OCI-LY7 (cell line): ENCODE results near the gene ANO6. TPM values are rescaled to one million over a fixed set of nuclear protein-coding genes. Genes with fewer than 3 reads are reported as not detected.
A peak's percentile ranks its signal among the peaks of the same experiment; 100 is the strongest.

Source experiments
- BruUV-seq: library from RNA; stranded (reverse); fragments of 400-500 nt; replicated peaks from 2 replicates; lab custom pipeline; 2021; lab: Mats Ljungman, UMichigan
- CTCF ChIA-PET: fragments of 300-600 bp; sonication (Branson Sonifier 250); formaldehyde crosslinking; loops from one replicate; lab custom pipeline; 2022; ENCODE audit warnings: antibody characterized with exemption; ENCODE audit not compliant: unreplicated experiment; lab: Charles Lee
- POLR2A ChIA-PET: fragments of 300-600 bp; sonication (Branson Sonifier 250); formaldehyde crosslinking; loops from one replicate; lab custom pipeline; 2022; ENCODE audit warnings: antibody characterized with exemption; lab: Charles Lee
- DNase-seq: peaks from one replicate; pipeline ENCODE4 v3.0.0-alpha.2; 2015; ENCODE audit warnings: low spot score
- H2AFZ ChIP-seq: fragments of 200-600 bp; sonication (generic), shearing (Covaris generic); 2 replicates; pipeline ENCODE4 v1.6.1; 2014; ENCODE audit warnings: mild to moderate bottlenecking, antibody characterized with exemption, low read length, moderate library complexity
- H3K27ac ChIP-seq: fragments of 200-600 bp; sonication (generic); 2 replicates; pipeline ENCODE4 v1.5.1; 2014; ENCODE audit warnings: mixed run types, low read depth, mild to moderate bottlenecking, moderate library complexity, low read length, inconsistent platforms; ENCODE audit not compliant: poor library complexity, severe bottlenecking
- H3K36me3 ChIP-seq: fragments of 200-600 bp; sonication (generic); 2 replicates; pipeline ENCODE4 v1.6.1; 2014; ENCODE audit warnings: mild to moderate bottlenecking, antibody characterized with exemption, low read length, moderate library complexity, mixed read lengths; ENCODE audit not compliant: insufficient read depth
- H3K4me1 ChIP-seq: fragments of 200-600 bp; sonication (generic); 2 replicates; pipeline ENCODE4 v1.5.1; 2014; ENCODE audit warnings: mild to moderate bottlenecking, low read length; ENCODE audit not compliant: insufficient read depth, poor library complexity, severe bottlenecking
- H3K4me2 ChIP-seq: fragments of 200-600 bp; sonication (generic); 2 replicates; pipeline ENCODE4 v1.6.1; 2014; ENCODE audit warnings: mild to moderate bottlenecking, low read length
- H3K4me3 ChIP-seq: fragments of 200-600 bp; sonication (generic); 2 replicates; pipeline ENCODE4 v1.5.1; 2014; ENCODE audit warnings: mild to moderate bottlenecking, low read depth, low read length; ENCODE audit not compliant: poor library complexity, severe bottlenecking
- H3K79me2 ChIP-seq: fragments of 200-600 bp; sonication (generic); 2 replicates; pipeline ENCODE4 v1.6.1; 2016; ENCODE audit warnings: low read depth, mild to moderate bottlenecking, low read length, moderate library complexity, mixed read lengths; ENCODE audit not compliant: insufficient read depth
- H3K9me2 ChIP-seq: fragments of 200-600 bp; sonication (generic); 2 replicates; pipeline ENCODE4 v1.6.1; 2016; ENCODE audit warnings: mild to moderate bottlenecking, low read length, mixed read lengths; ENCODE audit not compliant: insufficient read depth
- H3K9me3 ChIP-seq: fragments of 200-600 bp; sonication (generic); 2 replicates; pipeline ENCODE4 v1.6.1; 2014; ENCODE audit warnings: mild to moderate bottlenecking, mixed run types, low read length, mixed read lengths
- H4K20me1 ChIP-seq: fragments of 200-600 bp; sonication (generic); 2 replicates; pipeline ENCODE4 v1.6.1; 2014; ENCODE audit warnings: mild to moderate bottlenecking, antibody characterized with exemption, low read length, moderate library complexity, mixed read lengths; ENCODE audit not compliant: insufficient read depth
- CTCF ChIP-seq: fragments of 200-600 bp; sonication (generic); conservative IDR thresholded peaks from 2 replicates; pipeline ENCODE4 v1.5.1; 2014; ENCODE audit warnings: mild to moderate bottlenecking, antibody characterized with exemption, low read length, moderate library complexity, mixed read lengths
- EZH2phosphoT487 ChIP-seq: fragments of 200-600 bp; sonication (generic); IDR thresholded peaks from 2 replicates; pipeline ENCODE4 v1.6.1; 2018; ENCODE audit warnings: low read depth, borderline replicate concordance, mild to moderate bottlenecking, mixed run types, antibody characterized with exemption, low read length, moderate library complexity, mixed read lengths
- intact Hi-C: fragments of 100-400 bp; cut with micrococcal nuclease; formaldehyde crosslinking; loops from one replicate; pipeline ENCODE4 v1.10.0; 2022; ENCODE audit not compliant: unreplicated experiment
- total RNA-seq, 2 experiments: library from RNA; depleted of rRNA in 1 of 2; stranded (reverse); fragments of >200 nt in 1 of 2; shearing (Covaris generic) in 1 of 2; gene quantifications; 2 replicates each; pipeline ENCODE4 v1.2.3, GENCODE V29; 2014 to 2022

The ANO6 gene
- total RNA-seq, 2 experiments from 2014 or later = 15.0 to 17.7 TPM

DNA sequence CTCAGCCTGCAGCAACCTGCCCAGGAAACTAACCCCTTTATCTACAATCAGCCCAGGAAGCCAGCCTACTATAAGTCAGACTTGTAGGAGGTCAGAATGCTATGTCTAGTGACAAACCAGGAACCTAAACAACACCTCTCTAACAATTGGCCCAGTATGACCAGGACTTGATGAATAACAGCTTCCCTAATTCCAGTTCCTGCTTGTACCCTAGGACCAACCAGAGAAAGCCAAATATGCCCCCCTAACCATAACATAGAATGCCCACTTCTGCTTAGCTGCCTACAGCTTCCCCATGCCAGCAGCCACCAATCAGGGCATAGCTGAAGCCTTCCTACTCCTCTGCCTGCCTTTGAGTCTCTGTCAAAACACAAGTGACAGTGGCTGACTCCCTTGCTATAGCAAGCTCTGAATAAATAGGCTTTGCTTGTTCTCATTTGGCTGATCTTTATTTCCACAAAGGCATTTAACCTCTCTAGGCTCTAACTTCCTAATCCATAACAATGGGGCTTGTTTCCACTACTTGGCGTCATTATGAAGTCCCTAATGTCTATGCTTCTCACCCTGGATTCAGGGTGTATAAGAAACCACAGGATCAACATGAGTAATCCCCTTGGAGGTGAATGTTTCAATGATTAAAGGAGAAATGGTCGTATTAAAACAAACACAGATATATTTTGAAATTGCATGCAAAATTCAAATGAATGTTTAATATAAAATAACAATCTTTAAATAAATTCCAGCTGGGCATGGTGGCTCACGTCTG is 220.2 kb downstream of the ANO6 start:
- intact Hi-C loops = no loop called here
- no TSS peak for BruUV-seq
- H4K20me1 ChIP-seq = no peaks in the 10 kb centered on the region
- H3K4me1 ChIP-seq = no peaks in the 10 kb centered on the region
- CTCF ChIA-PET = no interaction called here
- no peaks in the 10 kb centered on the region for H3K79me2 ChIP-seq
- no peaks in the 10 kb centered on the region for H3K9me3 ChIP-seq
- H3K27ac ChIP-seq = no peak overlapping the region
- peak; percentile 3 for DNase-seq
- H3K36me3 ChIP-seq = no peaks in the 10 kb centered on the region
- no peak overlapping the region for H3K4me3 ChIP-seq
- POLR2A ChIA-PET = interaction anchor here (0.6 kb wide), 1 partner anchor 10 kb away, joined by 3 read pairs; no protein-coding TSS in a partner anchor
- TF ChIP-seq CTCF = no peak
- TF ChIP-seq EZH2phosphoT487 = no peak
- no peak overlapping the region for H3K4me2 ChIP-seq
- H3K9me2 ChIP-seq = no peaks in the 10 kb centered on the region
- H2AFZ ChIP-seq = no peak overlapping the region

DNA sequence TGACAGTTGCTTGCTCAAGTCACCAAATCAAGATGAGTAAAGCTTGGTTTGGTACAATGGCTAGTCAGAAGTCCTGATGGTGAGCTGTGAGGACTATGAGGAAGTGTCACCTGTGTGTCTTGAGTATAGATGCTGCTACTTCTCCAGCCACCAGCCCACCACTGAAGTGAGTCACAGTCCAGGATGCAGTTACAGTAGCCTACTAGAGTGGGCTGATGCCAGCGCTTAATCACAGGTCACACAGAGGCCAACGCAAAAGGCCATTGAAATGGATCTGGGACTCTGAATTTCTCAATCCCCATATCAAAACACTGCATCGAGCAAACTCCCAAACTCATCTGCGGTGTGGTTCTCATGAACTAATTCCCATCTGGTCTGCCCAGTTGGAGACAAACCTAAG is 223.1 kb downstream of the ANO6 start:
- no peaks in the 10 kb centered on the region for H3K9me2 ChIP-seq
- intact Hi-C loops = no loop called here
- ChIA-PET CTCF (no interaction called here), POLR2A (interaction anchor here (0.6 kb wide), 1 partner anchor 134 kb away, joined by 3 read pairs; no protein-coding TSS in a partner anchor)
- DNase-seq = no peak
- H3K79me2 ChIP-seq = no peaks in the 10 kb centered on the region
- no TSS peak for BruUV-seq
- H3K4me3 ChIP-seq = no peak overlapping the region
- no peak for TF ChIP-seq CTCF
- TF ChIP-seq EZH2phosphoT487 = no peak
- H3K27ac ChIP-seq = no peak overlapping the region
- no peaks in the 10 kb centered on the region for H3K4me1 ChIP-seq
- no peaks in the 10 kb centered on the region for H3K9me3 ChIP-seq
- no peaks in the 10 kb centered on the region for H3K36me3 ChIP-seq
- no peak overlapping the region for H2AFZ ChIP-seq
- no peak overlapping the region for H3K4me2 ChIP-seq
- no peaks in the 10 kb centered on the region for H4K20me1 ChIP-seq

DNA sequence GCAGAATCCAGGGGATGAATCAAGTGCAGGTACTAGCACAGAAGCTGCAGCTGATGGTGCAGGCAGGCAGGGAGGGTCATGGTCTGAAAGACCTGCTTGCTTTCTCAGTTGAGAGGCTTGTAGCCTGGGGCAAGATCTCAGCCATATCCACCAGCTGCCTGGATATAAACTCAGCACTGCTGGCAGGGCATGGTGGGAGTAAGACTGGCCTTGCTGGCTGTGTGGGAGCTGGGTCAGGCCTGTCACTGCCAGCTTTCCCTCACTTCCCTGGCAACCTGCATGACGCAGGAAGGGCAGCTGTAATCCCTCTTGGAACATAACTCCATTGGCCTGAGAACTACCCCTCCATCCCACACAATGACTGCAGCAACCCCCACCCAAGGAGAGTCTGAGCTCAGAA is 230.1 kb downstream of the ANO6 start:
- no peak for TF ChIP-seq CTCF
- TF ChIP-seq EZH2phosphoT487 = no peak
- Histone ChIP-seq H2AFZ (no peak overlapping the region), H3K4me2 (no peak overlapping the region), H3K4me1 (no peaks in the 10 kb centered on the region), H3K9me3 (no peaks in the 10 kb centered on the region), H3K4me3 (no peak overlapping the region), H3K79me2 (no peaks in the 10 kb centered on the region), H3K27ac (no peak overlapping the region), H3K9me2 (no peaks in the 10 kb centered on the region), H3K36me3 (no peaks in the 10 kb centered on the region), H4K20me1 (no peaks in the 10 kb centered on the region)
- no TSS peak for BruUV-seq
- intact Hi-C loops = no loop called here
- ChIA-PET CTCF (no interaction called here), POLR2A (interaction anchor here (0.7 kb wide), 1 partner anchor 9 kb away, joined by 3 read pairs; no protein-coding TSS in a partner anchor)
- no peak for DNase-seq
